ENCODE data around the gene ILF3. TPM values are rescaled to one million over a fixed set of nuclear protein-coding genes. Genes with fewer than 3 reads are reported as not detected.

The ILF3 gene
- total and polyA plus RNA-seq, 10 of the 15 experiments (the other 5 are each of a cell fraction or from before 2014, with no cell fraction given), result 28.1 to 383 (median 176) TPM

- TF ChIP-seq CEBPZ (IDR thresholded peaks at IDR 0.05; ENCODE audit: low read depth, low read length), result no peak
- peak; percentile 83 for TF ChIP-seq ZBTB40 (IDR thresholded peaks at IDR 0.05; ENCODE audit: borderline replicate concordance)
- TF ChIP-seq ZNF592 (IDR thresholded peaks at IDR 0.05), result no peak
- TF ChIP-seq ZNF217 (IDR thresholded peaks at IDR 0.05), result no peak
- peak; percentile 30 for TF ChIP-seq SP1 (IDR thresholded peaks at IDR 0.05; ENCODE audit: low read depth, low read length)
- TF ChIP-seq ZNF207 (IDR thresholded peaks at IDR 0.05; ENCODE audit: borderline replicate concordance), result no peak
- TF ChIP-seq RAD21 (IDR thresholded peaks at IDR 0.05; ENCODE audit: insufficient read depth, low read depth, low read length), result no peak
- peak; percentile 51; the same call in 1 of the 2 replicates for TF ChIP-seq RB1 (IDR thresholded peaks at IDR 0.05; ENCODE audit: borderline replicate concordance)
- peak; percentile 24 for TF ChIP-seq RELA (IDR thresholded peaks at IDR 0.05; ENCODE audit: borderline replicate concordance, partially characterized antibody)
- TF ChIP-seq REST (IDR thresholded peaks at IDR 0.05; ENCODE audit: low read depth, low read length), result peak; percentile 100
- peak; percentile 60; the same call in 1 of the 2 replicates for TF ChIP-seq MAX (IDR thresholded peaks at IDR 0.05; ENCODE audit: low read depth, low read length)
Measured at GRCh38 chr19:10695401-10696398, 41.6 kb downstream of the ILF3 start (continued).
